ENCODE results near the gene CDAN1.

Gene CDAN1

GRCh38 chr15:42694398-42694797 lies 42.5 kb downstream of the CDAN1 start:
- H3K4me3 ChIP-seq (ENCODE audit: low read depth, low read length): no peak overlapping the region
- no peak for TF ChIP-seq CTCF (IDR thresholded peaks at IDR 0.05; ENCODE audit: borderline replicate concordance, insufficient read depth, low read depth, low read length)

- H3K4me3 ChIP-seq (ENCODE audit: low read depth, low read length): no peak overlapping the region
- no peak for TF ChIP-seq CTCF (IDR thresholded peaks at IDR 0.05; ENCODE audit: borderline replicate concordance, insufficient read depth, low read depth, low read length)
Observed at GRCh38 chr15:42693942-42694341, 43.0 kb downstream of the CDAN1 start.

- TF ChIP-seq CTCF (IDR thresholded peaks at IDR 0.05; ENCODE audit: borderline replicate concordance, insufficient read depth, low read depth, low read length): no peak
- H3K4me3 ChIP-seq (ENCODE audit: low read depth, low read length): no peak overlapping the region
Observed at GRCh38 chr15:42693496-42693895, 43.4 kb downstream of the CDAN1 start.

GRCh38 chr15:42692997-42693396 lies 43.9 kb downstream of the CDAN1 start:
- no peak for TF ChIP-seq CTCF (IDR thresholded peaks at IDR 0.05; ENCODE audit: borderline replicate concordance, insufficient read depth, low read depth, low read length)
- no peak overlapping the region for H3K4me3 ChIP-seq (ENCODE audit: low read depth, low read length)

- H3K4me3 ChIP-seq (ENCODE audit: low read depth, low read length): no peak overlapping the region
- no peak for TF ChIP-seq CTCF (IDR thresholded peaks at IDR 0.05; ENCODE audit: borderline replicate concordance, insufficient read depth, low read depth, low read length)
Observed at GRCh38 chr15:42692536-42692935, 44.4 kb downstream of the CDAN1 start.

- no peak overlapping the region for H3K4me3 ChIP-seq (ENCODE audit: low read depth, low read length)
- no peak for TF ChIP-seq CTCF (IDR thresholded peaks at IDR 0.05; ENCODE audit: borderline replicate concordance, insufficient read depth, low read depth, low read length)
Observed at GRCh38 chr15:42691770-42692169, 45.2 kb downstream of the CDAN1 start.

- H3K4me3 ChIP-seq (ENCODE audit: low read depth, low read length): no peak overlapping the region
- no peak for TF ChIP-seq CTCF (IDR thresholded peaks at IDR 0.05; ENCODE audit: borderline replicate concordance, insufficient read depth, low read depth, low read length)
Observed at GRCh38 chr15:42691308-42691707, 45.6 kb downstream of the CDAN1 start.

Data from GM12875 (cell line).